IPS-18a (cell line): ENCODE data around the gene PRR5L.

Source experiments
- H3K27ac ChIP-seq: one replicate; pipeline ENCODE4 v1.5.1; 2013; ENCODE audit warnings: low read length
- H3K27me3 ChIP-seq: one replicate; pipeline ENCODE4 v1.6.1; 2013; ENCODE audit warnings: mild to moderate bottlenecking, low read length; ENCODE audit not compliant: control insufficient read depth, insufficient read depth
- H3K36me3 ChIP-seq: one replicate; pipeline ENCODE4 v1.6.1; 2013; ENCODE audit warnings: low read depth, low read length; ENCODE audit not compliant: control insufficient read depth
- H3K4me1 ChIP-seq: one replicate; pipeline ENCODE4 v1.6.1; 2013; ENCODE audit warnings: low read depth, low read length; ENCODE audit not compliant: control insufficient read depth
- H3K4me3 ChIP-seq: one replicate; pipeline ENCODE4 v1.5.1; 2013; ENCODE audit warnings: low read length
- H3K9ac ChIP-seq: one replicate; pipeline ENCODE4 v1.6.1; 2013; ENCODE audit warnings: mild to moderate bottlenecking, low read length, moderate library complexity
- H3K9me3 ChIP-seq: one replicate; pipeline ENCODE4 v1.6.1; 2013; ENCODE audit warnings: low read depth, low read length; ENCODE audit not compliant: control insufficient read depth

Gene PRR5L

GRCh38 chr11:36400766-36401455 lies 104.8 kb downstream of the PRR5L start:
- Histone ChIP-seq H3K9me3 (no peaks in the 10 kb centered on the region), H3K36me3 (peaks cover 6% of the 10 kb centered on the region), H3K27me3 (no peaks in the 10 kb centered on the region), H3K9ac (no peak overlapping the region), H3K4me3 (no peak overlapping the region), H3K27ac (no peak overlapping the region), H3K4me1 (no peaks in the 10 kb centered on the region)

GRCh38 chr11:36402568-36403170 lies 106.6 kb downstream of the PRR5L start:
- no peaks in the 10 kb centered on the region for H3K27me3 ChIP-seq
- no peaks in the 10 kb centered on the region for H3K4me1 ChIP-seq
- no peak overlapping the region for H3K9ac ChIP-seq
- no peak overlapping the region for H3K27ac ChIP-seq
- no peak overlapping the region for H3K4me3 ChIP-seq
- H3K9me3 ChIP-seq = no peaks in the 10 kb centered on the region
- peaks cover 3% of the 10 kb centered on the region for H3K36me3 ChIP-seq

GRCh38 chr11:36403661-36404060 lies 107.6 kb downstream of the PRR5L start:
- no peaks in the 10 kb centered on the region for H3K4me1 ChIP-seq
- peaks cover 3% of the 10 kb centered on the region for H3K36me3 ChIP-seq
- H3K9ac ChIP-seq = no peak overlapping the region

GRCh38 chr11:36404831-36405230 lies 108.7 kb downstream of the PRR5L start:
- H3K27ac ChIP-seq = no peak overlapping the region
- H3K9ac ChIP-seq = no peak overlapping the region
- no peak overlapping the region for H3K4me3 ChIP-seq
- no peaks in the 10 kb centered on the region for H3K9me3 ChIP-seq
- H3K4me1 ChIP-seq = no peaks in the 10 kb centered on the region
- H3K27me3 ChIP-seq = no peaks in the 10 kb centered on the region
- peaks cover 3% of the 10 kb centered on the region for H3K36me3 ChIP-seq

More at GRCh38 chr11:36403661-36404060, 107.6 kb downstream of the PRR5L start:
- H3K27me3 ChIP-seq = no peaks in the 10 kb centered on the region
- no peaks in the 10 kb centered on the region for H3K9me3 ChIP-seq
- no peak overlapping the region for H3K27ac ChIP-seq
- no peak overlapping the region for H3K4me3 ChIP-seq

GRCh38 chr11:36405585-36406367 lies 109.7 kb downstream of the PRR5L start:
- Histone ChIP-seq H3K4me3 (no peak overlapping the region), H3K9me3 (no peaks in the 10 kb centered on the region), H3K4me1 (no peaks in the 10 kb centered on the region), H3K27ac (no peak overlapping the region), H3K27me3 (no peaks in the 10 kb centered on the region), H3K9ac (no peak overlapping the region), H3K36me3 (peaks cover 11% of the 10 kb centered on the region)

GRCh38 chr11:36407356-36407755 lies 111.3 kb downstream of the PRR5L start:
- H3K27ac ChIP-seq = no peak overlapping the region
- H3K4me1 ChIP-seq = no peaks in the 10 kb centered on the region
- H3K36me3 ChIP-seq = peaks cover 11% of the 10 kb centered on the region

GRCh38 chr11:36408498-36409136 lies 112.5 kb downstream of the PRR5L start:
- Histone ChIP-seq H3K36me3 (peaks cover 9% of the 10 kb centered on the region), H3K9me3 (no peaks in the 10 kb centered on the region), H3K27ac (no peak overlapping the region), H3K4me1 (no peaks in the 10 kb centered on the region), H3K9ac (no peak overlapping the region), H3K27me3 (no peaks in the 10 kb centered on the region), H3K4me3 (no peak overlapping the region)

More at GRCh38 chr11:36407356-36407755, 111.3 kb downstream of the PRR5L start:
- no peaks in the 10 kb centered on the region for H3K9me3 ChIP-seq
- H3K27me3 ChIP-seq = no peaks in the 10 kb centered on the region
- no peak overlapping the region for H3K9ac ChIP-seq
- no peak overlapping the region for H3K4me3 ChIP-seq

- H3K9me3 ChIP-seq = no peaks in the 10 kb centered on the region
- H3K4me1 ChIP-seq = no peaks in the 10 kb centered on the region
- H3K9ac ChIP-seq = no peak overlapping the region
- H3K36me3 ChIP-seq = peaks cover 7% of the 10 kb centered on the region
- H3K27me3 ChIP-seq = no peaks in the 10 kb centered on the region
- H3K4me3 ChIP-seq = no peak overlapping the region
- no peak overlapping the region for H3K27ac ChIP-seq
These were observed 113.2 kb downstream of the PRR5L start for GRCh38 chr11:36409152-36409816.

- Histone ChIP-seq H3K4me3 (no peak overlapping the region), H3K27me3 (no peaks in the 10 kb centered on the region), H3K9ac (no peak overlapping the region), H3K9me3 (no peaks in the 10 kb centered on the region), H3K4me1 (no peaks in the 10 kb centered on the region), H3K27ac (no peak overlapping the region), H3K36me3 (peaks cover 7% of the 10 kb centered on the region)
These were observed 115.1 kb downstream of the PRR5L start for GRCh38 chr11:36411202-36411640.

GRCh38 chr11:36412781-36413383 lies 116.8 kb downstream of the PRR5L start:
- no peak overlapping the region for H3K27ac ChIP-seq
- H3K9ac ChIP-seq = no peak overlapping the region
- H3K36me3 ChIP-seq = peaks cover 7% of the 10 kb centered on the region
- no peaks in the 10 kb centered on the region for H3K27me3 ChIP-seq
- no peak overlapping the region for H3K4me3 ChIP-seq
- no peaks in the 10 kb centered on the region for H3K9me3 ChIP-seq
- no peaks in the 10 kb centered on the region for H3K4me1 ChIP-seq
